ENCODE measurements around the gene PRSS36.

The PRSS36 gene

GRCh38 chr16:31186176-31186575 is 36.3 kb upstream of the PRSS36 start:
- TF ChIP-seq CTCF (IDR thresholded peaks at IDR 0.05; ENCODE audit: insufficient read depth, low read length, poor library complexity, severe bottlenecking), result no peak
- peaks cover 49% of the 10 kb centered on the region for H3K36me3 ChIP-seq (ENCODE audit: control insufficient read depth, insufficient read depth, low read length)
- H3K27me3 ChIP-seq (replicated peaks; ENCODE audit: control insufficient read depth, insufficient read depth, low read length), result no peaks in the 10 kb centered on the region
- no peak overlapping the region for H3K4me3 ChIP-seq (replicated peaks; ENCODE audit: low read depth, low read length)
- DNase-seq (ENCODE audit: extremely low read depth, insufficient read length), result no peak

- Histone ChIP-seq H3K27me3 (replicated peaks; ENCODE audit: control insufficient read depth, insufficient read depth, low read length) (no peaks in the 10 kb centered on the region), H3K36me3 (ENCODE audit: control insufficient read depth, insufficient read depth, low read length) (peaks cover 42% of the 10 kb centered on the region), H3K4me3 (replicated peaks; ENCODE audit: low read depth, low read length) (no peak overlapping the region)
- no peak for TF ChIP-seq CTCF (IDR thresholded peaks at IDR 0.05; ENCODE audit: insufficient read depth, low read length, poor library complexity, severe bottlenecking)
- DNase-seq (ENCODE audit: extremely low read depth, insufficient read length), result no peak
Observed at GRCh38 chr16:31185339-31185738, 35.5 kb upstream of the PRSS36 start.

- no peak overlapping the region for H3K4me3 ChIP-seq (replicated peaks; ENCODE audit: low read depth, low read length)
- no peak for TF ChIP-seq CTCF (IDR thresholded peaks at IDR 0.05; ENCODE audit: insufficient read depth, low read length, poor library complexity, severe bottlenecking)
- peaks cover 39% of the 10 kb centered on the region for H3K36me3 ChIP-seq (ENCODE audit: control insufficient read depth, insufficient read depth, low read length)
- DNase-seq (ENCODE audit: extremely low read depth, insufficient read length), result no peak
- H3K27me3 ChIP-seq (replicated peaks; ENCODE audit: control insufficient read depth, insufficient read depth, low read length), result no peaks in the 10 kb centered on the region
Observed at GRCh38 chr16:31184888-31185287, 35.0 kb upstream of the PRSS36 start.

GRCh38 chr16:31183432-31184428 is 33.9 kb upstream of the PRSS36 start:
- DNase-seq (ENCODE audit: extremely low read depth, insufficient read length), result no peak
- no peak for TF ChIP-seq CTCF (IDR thresholded peaks at IDR 0.05; ENCODE audit: insufficient read depth, low read length, poor library complexity, severe bottlenecking)
- Histone ChIP-seq H3K27me3 (replicated peaks; ENCODE audit: control insufficient read depth, insufficient read depth, low read length) (no peaks in the 10 kb centered on the region), H3K36me3 (ENCODE audit: control insufficient read depth, insufficient read depth, low read length) (peaks cover 35% of the 10 kb centered on the region), H3K4me3 (replicated peaks; ENCODE audit: low read depth, low read length) (no peak overlapping the region)

GRCh38 chr16:31182391-31182790 is 32.5 kb upstream of the PRSS36 start:
- no peaks in the 10 kb centered on the region for H3K27me3 ChIP-seq (replicated peaks; ENCODE audit: control insufficient read depth, insufficient read depth, low read length)
- peaks cover 27% of the 10 kb centered on the region for H3K36me3 ChIP-seq (ENCODE audit: control insufficient read depth, insufficient read depth, low read length)
- TF ChIP-seq CTCF (IDR thresholded peaks at IDR 0.05; ENCODE audit: insufficient read depth, low read length, poor library complexity, severe bottlenecking), result no peak
- DNase-seq (ENCODE audit: extremely low read depth, insufficient read length), result no peak
- H3K4me3 ChIP-seq (replicated peaks; ENCODE audit: low read depth, low read length), result peak overlapping the region; percentile 92

Data from GM06990 (cell line).